ENCODE results near the gene TLX2. TPM values are rescaled to one million over a fixed set of nuclear protein-coding genes. Genes with fewer than 3 reads are reported as not detected.

TLX2 gene
- total and polyA plus RNA-seq, 2 experiments from 2014 or later = 0.16 to 0.21 TPM

GRCh38 chr2:74524955-74525716 is 10.9 kb downstream of the TLX2 start:
- H3K27me3 ChIP-seq (ENCODE audit: insufficient read depth) = peaks cover 30% of the 10 kb centered on the region
- peaks cover 7% of the 10 kb centered on the region; the same call in 1 of the 2 replicates for H3K4me1 ChIP-seq (ENCODE audit: insufficient read depth)

More at GRCh38 chr2:74524955-74525716, 10.9 kb downstream of the TLX2 start:
- Histone ChIP-seq H3K79me2 (replicated peaks; ENCODE audit: insufficient read depth) (peaks cover 18% of the 10 kb centered on the region), H3K36me3 (ENCODE audit: insufficient read depth) (peaks cover 11% of the 10 kb centered on the region), H4K20me1 (replicated peaks; ENCODE audit: insufficient read depth) (peaks cover 9% of the 10 kb centered on the region; the same call in 1 of the 2 replicates), H3K9me2 (ENCODE audit: insufficient read depth) (no peaks in the 10 kb centered on the region), H3K4me2 (no peak overlapping the region), H3K4me3 (no peak overlapping the region), H2AFZ (no peak overlapping the region), H3K27ac (ENCODE audit: low read depth) (no peak overlapping the region), H3F3A (replicated peaks; ENCODE audit: low read depth) (0 out of 2 replicates have a peak, but pooled peaks cover 10% of the 10 kb centered on the region)
- no peak for ATAC-seq
- Mint-ChIP-seq H3K4me1 (peaks cover 14% of the 10 kb centered on the region), H3K27me3 (ENCODE audit: insufficient read depth, low read depth, poor library complexity) (peaks cover 33% of the 10 kb centered on the region), H3K36me3 (ENCODE audit: low read depth) (peaks cover 32% of the 10 kb centered on the region), H3K9me3 (no peaks in the 10 kb centered on the region), H3K4me3 (no peak overlapping the region), H3K27ac (no peak overlapping the region)
- no peak for DNase-seq (ENCODE audit: low spot score)
- no peak for TF ChIP-seq NANOG (IDR thresholded peaks at IDR 0.05; ENCODE audit: borderline replicate concordance)
- TF ChIP-seq ZNF114 (CRISPR knock-in tag; IDR thresholded peaks at IDR 0.05) = no peak
- TF ChIP-seq STAT1 (IDR thresholded peaks at IDR 0.05; ENCODE audit: unreplicated experiment) = no peak
- TF ChIP-seq, protein P1, sequence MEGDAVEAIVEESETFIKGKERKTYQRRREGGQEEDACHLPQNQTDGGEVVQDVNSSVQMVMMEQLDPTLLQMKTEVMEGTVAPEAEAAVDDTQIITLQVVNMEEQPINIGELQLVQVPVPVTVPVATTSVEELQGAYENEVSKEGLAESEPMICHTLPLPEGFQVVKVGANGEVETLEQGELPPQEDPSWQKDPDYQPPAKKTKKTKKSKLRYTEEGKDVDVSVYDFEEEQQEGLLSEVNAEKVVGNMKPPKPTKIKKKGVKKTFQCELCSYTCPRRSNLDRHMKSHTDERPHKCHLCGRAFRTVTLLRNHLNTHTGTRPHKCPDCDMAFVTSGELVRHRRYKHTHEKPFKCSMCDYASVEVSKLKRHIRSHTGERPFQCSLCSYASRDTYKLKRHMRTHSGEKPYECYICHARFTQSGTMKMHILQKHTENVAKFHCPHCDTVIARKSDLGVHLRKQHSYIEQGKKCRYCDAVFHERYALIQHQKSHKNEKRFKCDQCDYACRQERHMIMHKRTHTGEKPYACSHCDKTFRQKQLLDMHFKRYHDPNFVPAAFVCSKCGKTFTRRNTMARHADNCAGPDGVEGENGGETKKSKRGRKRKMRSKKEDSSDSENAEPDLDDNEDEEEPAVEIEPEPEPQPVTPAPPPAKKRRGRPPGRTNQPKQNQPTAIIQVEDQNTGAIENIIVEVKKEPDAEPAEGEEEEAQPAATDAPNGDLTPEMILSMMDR (conservative IDR thresholded peaks at IDR 0.05; ENCODE audit: low read depth in 2 of 2) = no peak
- TF ChIP-seq, protein P2, sequence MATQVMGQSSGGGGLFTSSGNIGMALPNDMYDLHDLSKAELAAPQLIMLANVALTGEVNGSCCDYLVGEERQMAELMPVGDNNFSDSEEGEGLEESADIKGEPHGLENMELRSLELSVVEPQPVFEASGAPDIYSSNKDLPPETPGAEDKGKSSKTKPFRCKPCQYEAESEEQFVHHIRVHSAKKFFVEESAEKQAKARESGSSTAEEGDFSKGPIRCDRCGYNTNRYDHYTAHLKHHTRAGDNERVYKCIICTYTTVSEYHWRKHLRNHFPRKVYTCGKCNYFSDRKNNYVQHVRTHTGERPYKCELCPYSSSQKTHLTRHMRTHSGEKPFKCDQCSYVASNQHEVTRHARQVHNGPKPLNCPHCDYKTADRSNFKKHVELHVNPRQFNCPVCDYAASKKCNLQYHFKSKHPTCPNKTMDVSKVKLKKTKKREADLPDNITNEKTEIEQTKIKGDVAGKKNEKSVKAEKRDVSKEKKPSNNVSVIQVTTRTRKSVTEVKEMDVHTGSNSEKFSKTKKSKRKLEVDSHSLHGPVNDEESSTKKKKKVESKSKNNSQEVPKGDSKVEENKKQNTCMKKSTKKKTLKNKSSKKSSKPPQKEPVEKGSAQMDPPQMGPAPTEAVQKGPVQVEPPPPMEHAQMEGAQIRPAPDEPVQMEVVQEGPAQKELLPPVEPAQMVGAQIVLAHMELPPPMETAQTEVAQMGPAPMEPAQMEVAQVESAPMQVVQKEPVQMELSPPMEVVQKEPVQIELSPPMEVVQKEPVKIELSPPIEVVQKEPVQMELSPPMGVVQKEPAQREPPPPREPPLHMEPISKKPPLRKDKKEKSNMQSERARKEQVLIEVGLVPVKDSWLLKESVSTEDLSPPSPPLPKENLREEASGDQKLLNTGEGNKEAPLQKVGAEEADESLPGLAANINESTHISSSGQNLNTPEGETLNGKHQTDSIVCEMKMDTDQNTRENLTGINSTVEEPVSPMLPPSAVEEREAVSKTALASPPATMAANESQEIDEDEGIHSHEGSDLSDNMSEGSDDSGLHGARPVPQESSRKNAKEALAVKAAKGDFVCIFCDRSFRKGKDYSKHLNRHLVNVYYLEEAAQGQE (IDR thresholded peaks at IDR 0.05; ENCODE audit: unreplicated experiment) = no peak
- TF ChIP-seq EZH2phosphoT487 (IDR thresholded peaks at IDR 0.05; ENCODE audit: unreplicated experiment) = no peak
- no peak for TF ChIP-seq ETS1 (IDR thresholded peaks at IDR 0.05)
- no peak for TF ChIP-seq ZNF462 (CRISPR knock-in tag; IDR thresholded peaks at IDR 0.05)
- no peak for TF ChIP-seq EZH2 (IDR thresholded peaks at IDR 0.05; ENCODE audit: low read depth, unreplicated experiment)
- TF ChIP-seq ZNF331 (CRISPR knock-in tag; IDR thresholded peaks at IDR 0.05; ENCODE audit: low read depth) = no peak
- no peak for TF ChIP-seq CREB1 (CRISPR knock-in tag; IDR thresholded peaks at IDR 0.05; ENCODE audit: low read depth)
- no peak for TF ChIP-seq JUNB (IDR thresholded peaks at IDR 0.05; ENCODE audit: unreplicated experiment)
- no peak for TF ChIP-seq POLR2AphosphoS5 (IDR thresholded peaks at IDR 0.05; ENCODE audit: low read depth)
